Measurements from ENCODE around the gene ANKRD2.

DNA sequence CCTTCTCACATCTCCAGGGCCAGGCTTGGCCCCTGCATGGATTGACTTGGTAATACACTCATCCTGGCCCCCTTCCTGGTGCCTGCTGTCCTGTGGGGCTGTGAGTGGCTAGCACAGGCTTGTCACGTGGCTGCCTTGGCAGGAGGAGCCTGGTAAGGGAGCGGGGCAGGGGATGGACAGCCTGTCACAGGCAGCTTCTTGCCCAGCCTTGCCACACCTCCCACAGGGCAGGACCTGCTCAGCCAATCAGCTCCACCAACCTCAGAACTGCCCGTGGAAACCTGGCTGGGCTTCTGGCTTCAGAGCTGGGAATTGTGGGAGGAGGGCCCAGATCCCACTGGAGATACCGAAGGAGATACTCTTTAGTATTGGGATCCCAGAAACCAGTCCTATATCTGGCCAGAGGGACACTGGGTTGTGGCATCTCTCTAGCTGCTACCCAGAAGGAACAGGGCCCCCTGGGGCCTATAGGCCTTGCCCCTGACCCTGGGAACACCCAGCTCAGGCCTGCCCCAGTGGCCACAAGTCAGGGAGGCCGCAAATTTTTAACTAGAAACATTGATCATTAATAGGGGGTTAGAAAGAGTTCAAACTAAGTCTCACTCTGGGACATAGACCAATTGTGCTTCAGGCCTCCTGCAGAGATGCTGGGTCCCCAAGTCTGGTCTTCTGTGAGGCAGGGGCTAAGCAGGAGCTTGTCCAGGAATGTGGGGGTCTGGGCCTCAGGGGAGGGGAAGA, 11.7 kb downstream of the ANKRD2 start, which contains the start of gene HOGA1:
- TF ChIP-seq, protein P1, sequence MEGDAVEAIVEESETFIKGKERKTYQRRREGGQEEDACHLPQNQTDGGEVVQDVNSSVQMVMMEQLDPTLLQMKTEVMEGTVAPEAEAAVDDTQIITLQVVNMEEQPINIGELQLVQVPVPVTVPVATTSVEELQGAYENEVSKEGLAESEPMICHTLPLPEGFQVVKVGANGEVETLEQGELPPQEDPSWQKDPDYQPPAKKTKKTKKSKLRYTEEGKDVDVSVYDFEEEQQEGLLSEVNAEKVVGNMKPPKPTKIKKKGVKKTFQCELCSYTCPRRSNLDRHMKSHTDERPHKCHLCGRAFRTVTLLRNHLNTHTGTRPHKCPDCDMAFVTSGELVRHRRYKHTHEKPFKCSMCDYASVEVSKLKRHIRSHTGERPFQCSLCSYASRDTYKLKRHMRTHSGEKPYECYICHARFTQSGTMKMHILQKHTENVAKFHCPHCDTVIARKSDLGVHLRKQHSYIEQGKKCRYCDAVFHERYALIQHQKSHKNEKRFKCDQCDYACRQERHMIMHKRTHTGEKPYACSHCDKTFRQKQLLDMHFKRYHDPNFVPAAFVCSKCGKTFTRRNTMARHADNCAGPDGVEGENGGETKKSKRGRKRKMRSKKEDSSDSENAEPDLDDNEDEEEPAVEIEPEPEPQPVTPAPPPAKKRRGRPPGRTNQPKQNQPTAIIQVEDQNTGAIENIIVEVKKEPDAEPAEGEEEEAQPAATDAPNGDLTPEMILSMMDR (tag by site-specific recombination; IDR thresholded peaks at IDR 0.05): no peak
- TF ChIP-seq ZBTB8A (tag by site-specific recombination; IDR thresholded peaks at IDR 0.05) (no peak), ZBTB20 (tag by site-specific recombination; IDR thresholded peaks at IDR 0.05) (peak; percentile 50), ZNF138 (tag by site-specific recombination; IDR thresholded peaks at IDR 0.05; ENCODE audit: borderline replicate concordance) (no peak)
